Endometrial microvascular endothelial cells (primary cell): ENCODE data around the gene FGF2. TPM values are rescaled to one million over a fixed set of nuclear protein-coding genes. Genes with fewer than 3 reads are reported as not detected.
"Not testable (repeated sequence)": the region's sequence is repeated elsewhere in the genome, so short reads cannot be mapped to it uniquely, and the experiment has no call there.

Source experiments
- in situ Hi-C: cut with HindIII; loops from 2 replicates; pipeline ENCODE4 v1.10.0; 2017; ENCODE audit warnings: low sequenced_read_pairs, low pct_unique_long_range_greater_than_20kb; ENCODE audit errors: inconsistent ontology term
- total RNA-seq: library from RNA; depleted of rRNA; stranded (reverse); fragments of >200 nt; gene quantifications from one replicate; pipeline ENCODE4 v1.2.3, GENCODE V29; 2015; ENCODE audit errors: inconsistent ontology term

The FGF2 gene
- total RNA-seq, 1 donor from 2014 or later: 13.9 TPM

DNA sequence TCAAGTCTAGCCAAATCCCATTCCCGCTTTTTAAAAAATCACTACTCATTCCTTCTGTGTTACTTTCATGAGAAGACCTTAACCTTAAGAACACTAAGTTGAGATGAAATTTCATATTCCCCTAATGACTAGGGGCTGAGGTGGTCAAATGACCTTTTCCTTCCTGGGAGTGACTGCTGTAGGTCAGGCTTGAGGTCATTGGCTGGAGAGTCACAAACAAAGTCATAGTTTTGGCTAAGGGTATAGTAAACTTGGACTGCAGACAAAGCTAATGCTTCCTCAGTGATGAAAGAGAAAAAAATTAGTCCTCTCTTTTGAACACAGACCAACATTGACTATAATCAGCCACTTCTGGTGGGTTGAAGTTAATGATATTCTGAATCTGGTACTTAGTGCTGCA, 16.0 kb upstream of the FGF2 start:
- in situ Hi-C loops: no loop called here

DNA sequence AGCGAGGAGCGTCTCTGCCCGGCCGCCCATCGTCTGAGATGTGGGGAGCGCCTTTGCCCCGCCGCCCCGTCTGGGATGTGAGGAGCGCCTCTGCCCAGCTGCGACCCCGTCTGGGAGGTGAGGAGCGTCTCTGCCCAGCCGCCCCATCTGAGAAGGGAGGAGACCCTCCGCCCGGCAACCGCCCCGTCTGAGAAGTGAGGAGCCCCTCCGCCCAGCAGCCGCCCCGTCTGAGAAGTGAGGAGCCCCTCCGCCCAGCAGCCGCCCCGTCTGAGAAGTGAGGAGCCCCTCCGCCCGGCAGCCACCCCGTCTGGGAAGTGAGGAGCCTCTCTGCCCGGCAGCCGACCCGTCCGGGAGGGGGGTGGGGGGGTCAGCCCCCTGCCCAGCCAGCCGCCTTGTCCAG, 14.8 kb upstream of the FGF2 start:
- in situ Hi-C loops: not testable (repeated sequence)

DNA sequence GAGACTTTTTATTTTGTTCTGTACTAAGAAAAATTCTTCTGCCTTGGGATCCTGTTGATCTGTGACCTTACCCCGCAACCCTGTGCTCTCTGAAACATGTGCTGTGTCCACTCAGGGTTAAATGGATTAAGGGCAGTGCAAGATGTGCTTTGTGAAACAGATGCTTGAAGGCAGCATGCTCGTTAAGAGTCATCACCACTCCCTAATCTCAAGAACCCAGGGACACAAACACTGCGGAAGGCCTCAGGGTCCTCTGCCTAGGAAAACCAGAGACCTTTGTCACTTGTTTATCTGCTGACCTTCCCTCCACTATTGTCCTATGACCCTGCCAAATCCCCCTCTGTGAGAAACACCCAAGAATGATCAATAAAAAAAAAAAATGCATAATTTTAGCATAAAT, 13.8 kb upstream of the FGF2 start:
- in situ Hi-C loops: not testable (repeated sequence)

DNA sequence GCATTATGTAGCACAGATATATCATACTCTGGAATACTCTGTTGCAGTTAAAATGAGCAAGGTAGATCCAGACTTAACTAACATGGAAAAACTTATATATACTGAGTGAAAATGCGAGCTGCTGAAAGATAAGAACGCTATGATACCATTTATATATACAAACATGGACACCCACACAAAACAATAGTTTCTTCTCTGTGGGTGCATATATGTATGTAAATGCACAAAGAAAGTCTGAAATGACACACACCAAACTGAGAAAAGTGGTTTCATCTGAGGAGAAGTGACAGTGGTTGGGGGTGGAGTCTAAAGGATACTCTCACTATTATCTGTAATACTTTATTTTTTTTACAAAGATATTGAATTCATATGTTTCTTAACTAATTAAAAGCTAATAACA, 12.2 kb upstream of the FGF2 start:
- in situ Hi-C loops: no loop called here

DNA sequence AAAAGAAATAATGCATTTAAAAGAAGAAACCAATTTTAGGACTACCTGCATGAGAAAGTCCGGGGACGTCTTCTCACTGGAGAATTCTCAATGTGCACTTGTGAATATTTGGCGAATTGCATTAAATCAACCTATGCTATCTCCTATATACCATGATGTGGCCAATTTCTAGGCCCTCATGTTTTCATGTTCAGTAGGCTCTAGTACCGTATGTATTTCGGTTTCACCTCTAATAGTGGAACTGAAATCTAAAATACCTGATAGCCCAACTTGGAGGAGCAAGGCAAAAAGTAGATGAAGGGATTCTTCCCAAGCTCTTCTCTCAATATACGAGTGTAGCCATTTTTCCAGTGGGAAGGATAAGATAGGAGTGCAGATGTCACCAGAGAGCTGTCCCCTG, 11.4 kb upstream of the FGF2 start:
- in situ Hi-C loops: no loop called here

DNA sequence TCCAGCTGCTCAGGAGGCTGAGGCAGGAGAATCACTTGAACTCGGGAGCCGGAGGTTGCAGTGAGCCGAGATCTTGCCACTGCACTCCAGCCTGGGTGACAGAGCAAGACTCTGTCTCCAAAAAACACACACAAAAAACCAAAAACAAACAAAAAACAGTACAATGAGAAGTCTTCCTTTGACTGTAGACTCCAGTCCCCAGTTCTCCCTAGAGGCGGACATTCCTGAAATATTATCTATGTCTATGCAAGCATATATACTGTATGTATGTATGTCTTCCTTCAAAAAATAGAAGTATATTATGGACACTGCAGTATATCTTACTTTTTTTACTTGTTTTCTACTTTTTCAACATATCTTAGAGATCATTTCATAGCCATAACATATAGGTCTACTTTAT, 10.2 kb upstream of the FGF2 start:
- in situ Hi-C loops: no loop called here

DNA sequence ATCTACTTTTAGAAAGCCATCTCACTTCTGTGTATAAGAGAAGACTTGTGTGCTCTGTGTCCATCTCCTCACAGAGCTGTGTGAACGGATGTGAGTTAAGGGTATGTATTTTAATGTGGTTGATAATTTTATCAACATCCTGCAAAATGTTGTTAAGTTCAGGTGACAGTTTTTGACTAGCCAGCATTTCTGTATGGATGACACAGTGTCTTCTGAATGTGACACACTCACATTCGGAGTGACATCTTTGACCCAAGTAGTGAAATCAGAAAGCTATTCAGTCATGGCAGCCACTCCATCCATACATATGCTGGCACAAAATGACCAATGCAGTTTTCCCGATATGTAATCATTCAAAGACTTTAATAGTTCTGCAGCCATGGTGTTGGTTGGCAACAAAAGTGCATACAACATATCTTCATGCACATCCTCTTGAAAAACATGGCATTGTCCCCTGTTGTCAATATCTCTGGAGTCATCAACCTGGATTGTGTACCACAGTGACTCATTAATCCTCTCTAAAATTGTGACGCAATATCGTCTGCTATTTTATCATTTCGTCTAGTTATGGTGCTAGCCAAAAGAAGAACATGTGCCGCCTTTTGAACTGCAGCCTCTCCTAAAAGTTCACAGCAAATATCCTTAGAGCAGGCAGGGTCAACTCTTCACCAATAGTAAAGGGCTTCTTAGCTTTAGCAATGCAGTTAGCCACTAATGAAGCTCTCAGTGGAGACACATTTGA, 6.8 kb upstream of the FGF2 start:
- in situ Hi-C loops: no loop called here

DNA sequence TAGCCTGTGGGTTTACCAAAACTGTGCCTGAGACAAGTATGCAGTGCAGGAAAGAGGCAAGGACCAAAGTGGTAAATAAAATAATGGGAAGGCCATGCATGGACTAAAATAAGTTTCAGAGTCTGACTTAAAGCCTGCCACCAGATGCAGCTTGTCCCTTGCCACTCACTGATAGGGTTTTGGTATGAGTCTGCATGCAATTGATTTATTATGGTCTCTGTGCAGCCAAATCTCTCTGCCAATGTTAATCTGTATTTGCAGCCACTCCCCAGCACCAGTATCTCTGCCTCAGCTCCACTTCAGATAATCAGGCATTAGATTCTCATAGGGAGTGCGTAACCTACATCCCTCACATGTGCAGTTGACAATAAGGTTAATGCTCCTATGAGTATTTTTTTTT, 5.5 kb upstream of the FGF2 start:
- in situ Hi-C loops: no loop called here

DNA sequence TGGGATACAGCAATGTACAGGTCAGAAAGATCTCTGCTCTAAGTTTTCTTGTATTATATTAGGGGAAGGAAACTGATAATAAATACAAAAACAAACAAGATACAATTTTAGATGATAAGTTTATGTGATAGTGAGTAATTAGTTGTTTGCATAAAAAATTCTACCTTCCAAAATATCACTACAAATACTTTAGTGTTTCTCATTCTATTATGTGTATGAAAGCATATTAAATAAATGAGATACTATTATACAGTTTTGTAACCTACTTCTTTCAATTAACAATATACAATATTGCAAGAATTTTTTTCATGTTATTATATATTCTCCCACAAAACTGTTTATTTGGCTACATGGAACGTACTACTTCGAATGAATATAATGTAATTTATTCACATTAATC, 4.2 kb upstream of the FGF2 start:
- in situ Hi-C loops: no loop called here

DNA sequence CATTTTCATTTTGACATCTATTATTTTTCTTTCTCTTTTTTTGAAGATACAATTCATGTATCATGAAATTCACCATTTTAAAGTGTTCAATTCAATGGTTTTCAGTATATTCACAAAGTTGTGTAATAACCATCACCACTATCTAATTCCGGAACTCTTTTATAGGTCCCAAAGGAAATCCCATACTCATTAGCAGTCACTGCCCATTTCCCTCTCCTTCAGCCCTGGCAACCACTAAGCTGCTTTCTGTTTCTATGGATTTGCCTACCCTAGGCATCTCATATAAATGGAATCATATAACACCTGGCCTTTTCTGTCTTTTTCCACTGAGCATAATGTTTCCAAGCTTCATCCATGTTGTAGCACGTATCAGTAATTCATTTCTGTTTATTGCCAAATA, 3.2 kb upstream of the FGF2 start:
- in situ Hi-C loops: no loop called here

DNA sequence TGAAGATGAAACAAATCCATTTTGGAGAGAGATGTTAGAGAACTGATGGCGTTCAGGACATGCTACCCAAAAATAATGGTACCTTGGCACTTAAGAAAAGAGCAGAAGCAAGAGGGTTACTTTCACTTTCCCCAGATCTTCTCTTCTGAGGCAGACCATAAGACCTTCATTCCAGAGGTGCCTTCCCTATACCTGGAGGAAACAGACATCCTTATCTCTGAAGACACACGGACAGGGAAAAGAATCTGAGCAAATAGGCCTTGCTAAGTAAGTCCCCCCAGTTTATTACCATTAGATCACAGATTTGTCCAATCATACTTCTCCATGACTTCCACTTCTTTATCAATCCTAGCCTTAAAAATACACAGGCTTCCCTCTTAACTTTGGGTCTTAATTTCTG, 2.0 kb upstream of the FGF2 start:
- in situ Hi-C loops: no loop called here

DNA sequence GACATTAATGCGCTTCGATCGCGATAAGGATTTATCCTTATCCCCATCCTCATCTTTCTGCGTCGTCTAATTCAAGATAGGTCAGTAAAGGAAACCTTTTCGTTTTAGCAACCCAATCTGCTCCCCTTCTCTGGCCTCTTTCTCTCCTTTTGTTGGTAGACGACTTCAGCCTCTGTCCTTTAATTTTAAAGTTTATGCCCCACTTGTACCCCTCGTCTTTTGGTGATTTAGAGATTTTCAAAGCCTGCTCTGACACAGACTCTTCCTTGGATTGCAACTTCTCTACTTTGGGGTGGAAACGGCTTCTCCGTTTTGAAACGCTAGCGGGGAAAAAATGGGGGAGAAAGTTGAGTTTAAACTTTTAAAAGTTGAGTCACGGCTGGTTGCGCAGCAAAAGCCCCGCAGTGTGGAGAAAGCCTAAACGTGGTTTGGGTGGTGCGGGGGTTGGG, 528 bp upstream of the FGF2 start:
- in situ Hi-C loops: no loop called here

DNA sequence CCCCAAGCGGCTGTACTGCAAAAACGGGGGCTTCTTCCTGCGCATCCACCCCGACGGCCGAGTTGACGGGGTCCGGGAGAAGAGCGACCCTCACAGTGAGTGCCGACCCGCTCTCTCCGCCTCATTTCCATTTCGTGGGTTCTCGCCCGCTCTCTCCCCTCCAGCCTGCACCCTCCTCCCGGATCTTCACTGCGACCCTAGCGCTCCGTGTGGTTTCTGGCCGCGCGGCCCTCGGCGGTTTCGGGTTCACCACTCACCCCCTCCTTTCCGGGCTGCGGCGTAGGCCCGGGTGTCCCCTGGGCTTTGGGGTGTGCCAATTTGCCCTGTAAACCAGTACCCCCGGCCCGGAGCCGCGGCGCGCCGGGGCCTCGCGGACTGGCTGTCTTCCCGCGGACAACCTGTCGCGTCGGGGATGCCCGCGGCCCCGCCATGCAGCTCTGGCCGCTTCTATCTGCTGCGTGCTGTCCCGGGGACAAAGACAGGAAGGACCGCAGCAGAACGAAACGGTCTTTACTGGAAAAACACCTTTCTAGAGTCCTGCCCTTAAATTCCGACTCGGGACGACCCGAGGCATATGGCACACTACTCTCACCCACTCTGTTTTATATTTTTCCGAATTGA, 737 bp downstream of the FGF2 start:
- in situ Hi-C loops: no loop called here

DNA sequence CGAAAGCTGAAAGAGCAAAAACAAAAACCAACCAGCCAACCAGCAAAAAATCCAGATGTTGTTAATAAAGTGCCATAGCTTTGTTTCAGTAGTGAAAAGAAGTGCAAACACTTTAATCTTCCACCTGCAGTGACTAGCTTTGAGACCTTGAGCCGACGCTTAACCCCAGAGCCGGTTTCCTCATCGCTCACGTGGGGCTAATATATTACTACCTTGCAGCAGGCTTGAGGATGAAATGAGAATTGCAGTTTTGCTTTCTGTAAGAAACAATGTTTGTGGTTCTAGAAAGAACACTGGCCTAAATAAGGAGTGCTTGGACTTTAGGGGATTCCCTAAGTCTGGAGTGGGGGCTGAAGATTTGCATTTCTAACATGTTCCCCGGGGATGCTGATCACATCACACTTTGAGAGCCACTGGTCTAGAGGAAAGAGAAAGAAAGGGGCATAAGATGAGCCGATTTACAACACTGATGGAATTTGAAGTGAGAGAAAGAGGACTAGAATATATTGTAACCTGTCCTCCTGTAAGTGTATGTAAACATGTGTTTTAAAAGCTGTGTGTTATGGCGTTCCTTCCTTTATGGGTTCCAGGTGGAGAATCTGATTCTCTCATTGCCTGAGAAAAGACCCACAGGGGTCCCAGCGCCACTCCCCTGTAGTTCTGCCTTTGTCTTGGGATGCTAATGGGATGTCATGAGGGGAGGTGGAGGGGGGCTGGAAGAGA, 1.4 kb downstream of the FGF2 start:
- in situ Hi-C loops: no loop called here

DNA sequence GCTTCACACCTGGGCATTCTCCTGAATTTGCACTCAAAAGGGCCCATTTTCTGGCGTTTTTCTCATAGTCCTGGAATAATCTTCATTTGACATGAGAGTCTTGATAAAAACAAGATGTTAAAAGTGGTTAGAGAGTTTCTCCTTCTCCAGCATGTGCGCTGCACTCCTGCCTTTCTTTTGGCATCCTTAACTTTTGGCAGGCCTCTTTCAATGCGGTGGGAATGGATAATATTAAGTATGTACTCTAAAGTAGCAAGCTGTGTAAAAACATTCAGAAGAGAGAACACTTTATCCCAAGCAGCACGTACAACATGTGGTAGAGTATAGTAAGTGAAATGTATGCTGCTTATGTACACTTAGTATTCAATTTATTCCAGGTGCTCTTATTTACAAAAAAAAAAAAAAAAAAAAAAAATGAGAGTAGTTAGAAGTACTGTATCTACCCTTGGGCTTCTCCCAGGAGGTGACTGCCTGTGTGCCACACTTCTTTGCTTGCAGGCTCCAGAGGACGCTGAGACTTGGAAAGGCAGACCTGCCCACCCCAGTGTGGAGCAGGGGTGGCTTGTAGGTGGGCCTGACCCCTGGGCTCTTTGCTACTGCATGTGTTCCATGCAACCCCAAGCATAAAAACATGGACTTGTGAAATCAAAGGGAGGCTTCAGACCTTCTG, 3.9 kb downstream of the FGF2 start:
- in situ Hi-C loops: no loop called here

DNA sequence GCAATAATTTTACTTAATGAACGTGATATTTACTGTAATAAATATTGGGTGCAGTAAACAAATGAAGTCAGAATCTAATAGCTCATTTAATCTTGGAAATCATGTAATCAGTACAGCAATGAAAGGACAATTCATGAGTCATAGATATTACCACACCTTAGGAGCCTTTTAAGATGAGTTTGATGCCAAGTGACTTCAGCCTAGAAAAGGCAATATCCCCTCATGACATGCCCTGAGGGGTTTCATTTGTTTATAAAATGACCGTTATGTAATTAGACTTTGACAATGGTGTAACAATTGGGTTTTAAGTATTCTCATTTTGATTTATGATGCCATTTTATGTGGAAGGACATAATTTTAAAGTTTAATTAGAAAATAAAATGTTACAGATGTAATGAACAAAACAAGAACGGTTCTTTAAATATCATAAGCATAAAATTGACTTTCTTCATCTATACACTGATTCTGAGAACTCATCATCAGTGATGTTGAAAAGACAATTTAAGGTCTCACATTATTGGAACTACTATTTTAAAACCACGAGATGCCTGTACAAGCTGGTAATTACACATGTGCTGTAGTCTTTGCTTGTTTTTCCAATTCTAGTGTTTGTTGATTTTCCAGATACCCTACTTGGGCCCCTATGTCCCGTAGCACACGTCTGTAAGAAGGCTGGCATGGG, 5.0 kb downstream of the FGF2 start:
- in situ Hi-C loops: no loop called here

DNA sequence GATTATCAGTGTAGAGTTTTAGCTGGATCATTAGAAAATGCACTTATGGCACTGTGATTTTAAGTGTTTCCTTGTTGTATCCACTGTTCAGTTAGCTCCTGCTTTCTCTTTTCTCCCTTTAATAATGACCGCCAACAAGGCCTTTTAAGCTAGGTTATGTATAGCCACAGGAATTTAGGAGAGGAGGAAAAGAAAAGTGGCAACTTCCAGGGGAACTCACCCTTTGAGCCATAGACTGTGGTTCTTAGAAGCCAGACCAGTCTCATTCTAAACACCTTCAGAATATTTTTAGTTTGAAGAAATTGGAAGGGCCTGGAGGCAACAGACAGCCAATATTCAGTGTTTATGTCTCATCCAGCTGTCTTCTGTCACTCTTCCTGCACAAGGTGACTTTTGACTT, 6.1 kb downstream of the FGF2 start:
- in situ Hi-C loops: no loop called here

DNA sequence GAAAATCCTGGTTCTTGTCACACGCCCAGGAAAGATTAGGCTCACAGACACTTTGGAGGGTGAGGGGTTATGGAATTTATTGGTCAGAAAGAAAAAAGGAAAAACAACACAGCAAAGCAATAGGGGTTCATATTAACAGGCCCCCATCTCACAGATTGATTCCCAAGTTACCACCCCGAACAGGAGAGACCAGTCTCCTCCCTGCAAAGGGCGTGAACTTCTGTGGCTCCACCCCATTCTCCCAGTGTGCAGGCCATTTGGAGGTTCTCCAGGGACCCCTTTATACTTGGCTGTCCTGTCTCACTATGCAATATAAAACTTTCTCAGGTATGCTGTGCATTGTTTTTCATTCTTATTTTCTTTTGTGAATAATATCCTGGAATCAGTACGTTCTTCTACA, 7.4 kb downstream of the FGF2 start:
- in situ Hi-C loops: no loop called here

DNA sequence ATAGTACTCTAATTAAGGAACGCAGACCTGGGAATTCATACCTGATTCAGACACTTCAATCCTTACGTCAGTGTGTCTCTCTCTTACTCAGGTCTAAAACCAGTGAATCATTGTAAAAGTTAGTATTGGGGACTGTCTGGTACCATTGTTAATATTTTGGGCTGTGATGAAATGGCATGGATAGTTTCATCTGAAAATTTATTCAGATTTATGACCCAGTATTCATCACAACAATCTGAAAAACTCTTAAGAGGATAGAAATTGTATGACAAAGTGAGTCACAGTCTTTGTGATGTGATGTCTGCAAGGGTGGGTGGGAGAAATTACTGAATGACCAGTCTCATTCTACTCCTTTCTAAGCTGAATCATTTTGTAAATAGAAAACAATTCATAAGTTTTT, 10.3 kb downstream of the FGF2 start:
- in situ Hi-C loops: no loop called here
